Liver (tissue), 9 donors: ENCODE measurements around the gene PRRT3. TPM values are rescaled to one million over a fixed set of nuclear protein-coding genes. Genes with fewer than 3 reads are reported as not detected.

Experiments
- DNase-seq: peaks from one replicate; pipeline ENCODE4 v3.0.0-alpha.2; 2017; ENCODE audit warnings: low spot score
- H3K27ac ChIP-seq, 2 donors: one replicate each; pipeline ENCODE4 v1.7.0; 2013; ENCODE audit warnings: inconsistent platforms in 2 of 2, low read length in 2 of 2, control low read depth in 1 of 2, low read depth in 1 of 2, mild to moderate bottlenecking in 1 of 2
- H3K27me3 ChIP-seq, 4 donors: one replicate each; pipeline versions ENCODE4 v1.6.1 to v1.7.0; 2013; ENCODE audit warnings: low read length in 3 of 4, inconsistent platforms in 1 of 4, mild to moderate bottlenecking in 1 of 4, moderate library complexity in 1 of 4; ENCODE audit not compliant: control insufficient read depth in 4 of 4, insufficient read depth in 4 of 4
- H3K36me3 ChIP-seq, 4 donors: one replicate each; pipeline versions ENCODE4 v1.6.1 to v1.7.0; 2013; ENCODE audit warnings: low read length in 3 of 4, mild to moderate bottlenecking in 3 of 4, low read depth in 1 of 4, moderate library complexity in 1 of 4; ENCODE audit not compliant: control insufficient read depth in 4 of 4, insufficient read depth in 3 of 4
- H3K4me1 ChIP-seq, 4 donors: one replicate each; pipeline versions ENCODE4 v1.6.1 to v1.7.0; 2013; ENCODE audit warnings: low read length in 3 of 4, mild to moderate bottlenecking in 3 of 4, moderate library complexity in 1 of 4; ENCODE audit not compliant: control insufficient read depth in 4 of 4, insufficient read depth in 4 of 4
- H3K4me3 ChIP-seq, 3 donors: one replicate each; pipeline versions ENCODE4 v1.6.1 to v1.7.0; 2013; ENCODE audit warnings: low read length in 3 of 3, control low read depth in 1 of 3, low read depth in 1 of 3, mild to moderate bottlenecking in 1 of 3
- H3K9ac ChIP-seq, 2 donors: one replicate each; pipeline ENCODE4 v1.7.0; 2013; ENCODE audit warnings: low read length in 2 of 2, mild to moderate bottlenecking in 2 of 2, moderate library complexity in 2 of 2, control low read depth in 1 of 2, low read depth in 1 of 2
- H3K9me3 ChIP-seq, 4 donors: one replicate each; pipeline versions ENCODE4 v1.6.1 to v1.7.0; 2013; ENCODE audit warnings: low read length in 3 of 4; ENCODE audit not compliant: control insufficient read depth in 4 of 4
- ATF3 ChIP-seq: IDR thresholded peaks from 2 replicates; pipeline ENCODE4 v1.6.1; 2016; ENCODE audit warnings: antibody characterized with exemption
- EGR1 ChIP-seq, 2 donors: IDR thresholded peaks; 2 replicates each; pipeline ENCODE4 v1.6.1; 2016 to 2018; ENCODE audit warnings: antibody characterized with exemption in 2 of 2, low read depth in 2 of 2
- FOXA1 ChIP-seq: IDR thresholded peaks from 2 replicates; pipeline ENCODE4 v1.6.1; 2016; ENCODE audit warnings: antibody characterized with exemption
- FOXA2 ChIP-seq: IDR thresholded peaks from 2 replicates; pipeline ENCODE4 v1.6.1; 2016; ENCODE audit warnings: antibody characterized with exemption
- GABPA ChIP-seq, 2 donors: IDR thresholded peaks in 1 of 2; conservative IDR thresholded peaks in 1 of 2; 2 replicates each; pipeline ENCODE4 v1.6.1; 2016; ENCODE audit warnings: antibody characterized with exemption in 2 of 2, mild to moderate bottlenecking in 1 of 2, moderate library complexity in 1 of 2
- HNF4A ChIP-seq, 2 donors: conservative IDR thresholded peaks; 2 replicates each; pipeline ENCODE4 v1.6.1; 2016; ENCODE audit warnings: antibody characterized with exemption in 2 of 2, mild to moderate bottlenecking in 2 of 2
- JUND ChIP-seq, 2 donors: IDR thresholded peaks; 2 replicates each; pipeline ENCODE4 v1.6.1; 2016; ENCODE audit warnings: antibody characterized with exemption in 2 of 2
- MAX ChIP-seq: IDR thresholded peaks from 2 replicates; pipeline ENCODE4 v1.6.1; 2016; ENCODE audit warnings: antibody characterized with exemption
- NR2F2 ChIP-seq: IDR thresholded peaks from 2 replicates; pipeline ENCODE4 v1.6.1; 2016; ENCODE audit warnings: antibody characterized with exemption
- RAD21 ChIP-seq, 2 donors: IDR thresholded peaks; 2 replicates each; pipeline ENCODE4 v1.6.1; 2016; ENCODE audit warnings: antibody characterized with exemption in 2 of 2, mild to moderate bottlenecking in 2 of 2
- REST ChIP-seq: IDR thresholded peaks from 2 replicates; pipeline ENCODE4 v1.6.1; 2016; ENCODE audit warnings: antibody characterized with exemption, mild to moderate bottlenecking
- RXRA ChIP-seq, 2 donors: IDR thresholded peaks; 2 replicates each; pipeline ENCODE4 v1.6.1; 2017 to 2018; ENCODE audit warnings: antibody characterized with exemption in 2 of 2, mild to moderate bottlenecking in 1 of 2
- SP1 ChIP-seq: IDR thresholded peaks from 2 replicates; pipeline ENCODE4 v1.6.1; 2018; ENCODE audit warnings: antibody characterized with exemption, mild to moderate bottlenecking
- TAF1 ChIP-seq: conservative IDR thresholded peaks from 2 replicates; pipeline ENCODE4 v1.6.1; 2016; ENCODE audit warnings: antibody characterized with exemption, mild to moderate bottlenecking
- YY1 ChIP-seq: IDR thresholded peaks from 2 replicates; pipeline ENCODE4 v1.6.1; 2016; ENCODE audit warnings: antibody characterized with exemption, mild to moderate bottlenecking
- WGBS: extraction: QIAGEN DNeasy Blood & Tissue Kit; methylation state at CpG from one replicate; pipeline ENCODE4 v1.1.7; 2013; 5-methylcytosine and 5-hydroxymethylcytosine counted together
- polyA plus RNA-seq, 2 donors: library from polyadenylated mRNA; stranded (reverse) in 1 of 2; unstranded in 1 of 2; fragments of 200-250 nt in 1 of 2; fragments of >200 nt in 1 of 2; fragmentation: Nextera tagmentation in 1 of 2; extraction: Ambion mirVana in 1 of 2; gene quantifications; one replicate each; pipeline versions ENCODE4 v1.2.1 to v1.2.3, GENCODE V29; 2013 to 2015
- total RNA-seq, 2 donors: library from RNA; depleted of rRNA; stranded (reverse); fragments of >200 nt; gene quantifications; one replicate each; pipeline ENCODE4 v1.2.3, GENCODE V29; 2014
- TF ChIP-seq, protein P1 (sequence below): IDR thresholded peaks from 2 replicates; pipeline ENCODE4 v1.6.1; 2016; ENCODE audit warnings: antibody characterized with exemption
- donor health status: healthy.
- donor health status: healthy.
- donor health status: healthy.
- donor health status: healthy.
- donor health status: healthy.

PRRT3 gene
- total RNA-seq (under 1 TPM; 0.25 to 0.79 TPM), polyA plus RNA-seq (under 1 TPM; 0.14 to 0.22 TPM)

DNA sequence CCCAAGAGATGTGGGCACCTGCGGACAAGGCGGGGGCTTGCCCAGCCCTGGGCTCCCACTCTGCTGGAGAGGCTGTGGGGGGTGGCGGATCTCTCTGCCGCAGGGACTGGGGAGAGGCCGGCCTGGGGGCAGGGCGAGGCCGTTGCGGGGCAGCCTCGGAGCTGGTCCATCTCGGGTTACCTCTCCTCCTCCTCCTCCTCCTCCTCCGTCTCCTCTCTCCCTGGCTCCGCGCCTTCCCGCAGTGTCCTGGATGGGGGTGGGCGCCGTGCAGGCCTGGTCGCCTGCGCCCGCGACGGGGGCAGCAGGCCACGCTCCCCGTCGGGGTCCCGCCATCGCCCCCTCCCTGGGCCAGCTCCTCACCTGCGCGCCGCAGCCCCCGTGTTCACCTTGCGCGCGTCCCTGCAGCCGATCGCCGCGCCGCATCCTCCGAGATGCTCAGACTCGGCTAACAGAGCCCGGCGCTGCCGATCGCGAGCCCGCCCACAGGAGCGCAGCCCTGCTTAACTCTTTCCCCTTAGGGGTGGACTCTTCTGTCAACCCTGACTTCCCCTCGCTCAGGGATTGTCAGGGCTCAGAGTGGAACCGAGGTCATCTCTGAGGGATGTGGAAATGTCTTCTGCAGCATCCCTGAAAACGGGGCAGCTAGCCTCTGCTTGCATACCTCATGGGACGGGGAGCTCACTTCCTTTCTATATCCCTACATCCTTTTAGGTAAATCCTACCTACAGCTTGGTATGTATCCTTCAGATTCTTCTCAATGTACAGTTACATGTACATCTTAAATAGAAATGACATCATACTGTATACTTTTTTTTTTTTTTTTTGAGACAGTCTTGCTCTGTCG, at the start of gene PRRT3:
TSS of gene PRRT3 (minus strand) at position 447 of the 844 bp plus-strand sequence. CDS start 2,293 bp downstream, outside the sequence.
- Histone ChIP-seq H3K4me3 (peak within 1 kb of the TSS in 2 of 3 donors; percentile 32 to 53), H3K4me1 (peaks cover 12 to 25% (median 18%) of the 10 kb centered on the region in 4 donors), H3K27ac (no peak within 1 kb of the TSS), H3K36me3 (no peaks in the 10 kb centered on the region), H3K9me3 (no peaks in the 10 kb centered on the region), H3K27me3 (peaks cover 0 to 3% (median 0%) of the 10 kb centered on the region in 4 donors), H3K9ac (no peak within 1 kb of the TSS)
- TF ChIP-seq GABPA (IDR thresholded peaks at IDR 0.05 in 1 of 2, conservative IDR thresholded peaks at IDR 0.05 in 1 of 2), result no peak
- no peak for TF ChIP-seq SP1
- no peak for TF ChIP-seq RXRA (IDR thresholded peaks at IDR 0.05)
- TF ChIP-seq HNF4A (conservative IDR thresholded peaks at IDR 0.05), result no peak
- WGBS, result 8% methylated on average over 52 of the region's 52 CpGs
- DNase-seq, result no peak

DNA sequence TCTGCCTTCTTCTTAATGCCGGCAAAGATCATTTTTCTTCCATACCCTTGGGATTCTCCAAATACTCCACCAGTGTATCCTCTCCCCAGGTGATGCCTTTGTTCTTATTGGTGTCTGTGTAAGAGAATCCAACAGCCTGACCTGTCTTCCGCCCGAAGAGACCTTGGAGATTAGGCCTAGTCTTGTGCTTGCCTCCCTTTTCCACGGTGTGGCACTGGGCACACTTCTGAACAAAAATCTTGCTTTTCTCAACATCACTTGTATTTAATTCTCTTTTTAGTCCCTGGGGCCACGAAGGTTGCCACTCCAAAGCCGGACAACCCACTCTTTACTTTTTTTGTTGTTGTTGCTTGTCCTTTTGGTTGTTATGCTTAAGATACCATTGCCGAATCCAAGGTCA, 48.5 kb upstream of the PRRT3 start:
- Histone ChIP-seq H3K9ac (no peak overlapping the region), H3K9me3 (no peaks in the 10 kb centered on the region), H3K4me3 (no peak overlapping the region), H3K27me3 (no peaks in the 10 kb centered on the region), H3K36me3 (no peaks in the 10 kb centered on the region), H3K27ac (no peak overlapping the region), H3K4me1 (peaks cover 0 to 3% (median 0%) of the 10 kb centered on the region in 4 donors)
- 96% methylated on average over 7 of the region's 7 CpGs for WGBS
- no peak for DNase-seq
- TF ChIP-seq YY1, result no peak
- TF ChIP-seq TAF1, result no peak
- TF ChIP-seq, protein P1, sequence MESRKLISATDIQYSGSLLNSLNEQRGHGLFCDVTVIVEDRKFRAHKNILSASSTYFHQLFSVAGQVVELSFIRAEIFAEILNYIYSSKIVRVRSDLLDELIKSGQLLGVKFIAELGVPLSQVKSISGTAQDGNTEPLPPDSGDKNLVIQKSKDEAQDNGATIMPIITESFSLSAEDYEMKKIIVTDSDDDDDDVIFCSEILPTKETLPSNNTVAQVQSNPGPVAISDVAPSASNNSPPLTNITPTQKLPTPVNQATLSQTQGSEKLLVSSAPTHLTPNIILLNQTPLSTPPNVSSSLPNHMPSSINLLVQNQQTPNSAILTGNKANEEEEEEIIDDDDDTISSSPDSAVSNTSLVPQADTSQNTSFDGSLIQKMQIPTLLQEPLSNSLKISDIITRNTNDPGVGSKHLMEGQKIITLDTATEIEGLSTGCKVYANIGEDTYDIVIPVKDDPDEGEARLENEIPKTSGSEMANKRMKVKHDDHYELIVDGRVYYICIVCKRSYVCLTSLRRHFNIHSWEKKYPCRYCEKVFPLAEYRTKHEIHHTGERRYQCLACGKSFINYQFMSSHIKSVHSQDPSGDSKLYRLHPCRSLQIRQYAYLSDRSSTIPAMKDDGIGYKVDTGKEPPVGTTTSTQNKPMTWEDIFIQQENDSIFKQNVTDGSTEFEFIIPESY, result no peak
- TF ChIP-seq HNF4A (conservative IDR thresholded peaks at IDR 0.05), result no peak
- TF ChIP-seq MAX, result no peak
- TF ChIP-seq FOXA2, result no peak
- TF ChIP-seq GABPA (IDR thresholded peaks at IDR 0.05 in 1 of 2, conservative IDR thresholded peaks at IDR 0.05 in 1 of 2), result no peak
- no peak for TF ChIP-seq JUND (IDR thresholded peaks at IDR 0.05)
- no peak for TF ChIP-seq EGR1 (IDR thresholded peaks at IDR 0.05; ENCODE audit: low read depth in 2 of 2)
- no peak for TF ChIP-seq ATF3
- TF ChIP-seq REST, result no peak
- TF ChIP-seq NR2F2, result no peak
- no peak for TF ChIP-seq SP1
- no peak for TF ChIP-seq FOXA1
- TF ChIP-seq RAD21 (IDR thresholded peaks at IDR 0.05), result no peak
